Activated CD4-positive, CD25-positive, alpha-beta regulatory T cell treated with anti-CD3 and anti-CD28 coated beads, Interleukin-2, amount 50 U/mL, for 72 hours (primary cell): Measurements from ENCODE around the gene TEKT1.

Experiments used
- DNase-seq: peaks from one replicate; pipeline ENCODE4 v3.0.0; 2021

TEKT1 gene

DNA sequence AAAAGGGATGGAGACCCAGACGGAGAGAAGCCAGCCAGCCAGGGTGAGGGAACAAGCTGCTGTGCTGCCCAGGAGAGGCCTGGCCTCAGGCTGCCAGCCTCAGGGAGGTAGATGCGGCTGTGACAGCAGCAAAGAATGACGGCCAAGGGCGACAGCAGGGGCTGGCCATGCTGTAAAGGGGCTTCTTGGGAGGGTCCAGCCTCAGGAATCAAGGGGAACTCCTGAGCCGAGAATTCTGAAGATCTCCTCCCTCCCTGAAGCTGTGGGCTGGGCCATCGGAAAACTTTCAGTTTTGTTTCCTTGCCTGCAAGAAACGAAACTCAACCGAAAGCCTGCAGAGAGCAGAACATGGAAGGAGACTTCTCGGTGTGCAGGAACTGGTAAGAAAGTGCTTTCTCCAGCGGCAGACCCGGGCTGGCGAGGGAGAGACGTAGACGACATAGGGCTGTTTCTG lies 75.8 kb downstream of the TEKT1 start, which contains the start of gene XAF1:
Gene XAF1, plus strand, starts transcription at position 316 of the 454 bp plus-strand sequence. Its CDS starts 33 bp downstream, at position 349.
- peak; percentile 47 for DNase-seq

DNA sequence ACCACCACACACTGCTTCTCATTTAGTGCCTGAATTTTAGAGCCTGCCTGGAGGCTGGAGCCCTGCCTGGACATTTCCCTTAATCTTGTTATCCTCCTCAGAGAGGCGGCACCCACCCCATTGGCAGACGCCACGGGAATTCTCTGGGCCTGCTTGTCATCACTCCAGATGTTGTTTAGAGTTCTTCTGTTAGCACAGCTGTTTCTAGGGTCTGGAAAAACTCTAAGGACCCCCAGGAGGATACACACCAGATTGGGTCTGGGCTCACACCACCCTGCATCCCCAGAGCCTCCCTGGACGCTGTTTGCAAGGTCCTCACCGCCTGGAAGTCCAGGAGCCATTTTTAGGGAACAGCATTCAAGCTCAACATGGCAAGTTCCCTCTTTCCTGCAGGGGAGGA lies 76.2 kb downstream of the TEKT1 start:
- no peak for DNase-seq

DNA sequence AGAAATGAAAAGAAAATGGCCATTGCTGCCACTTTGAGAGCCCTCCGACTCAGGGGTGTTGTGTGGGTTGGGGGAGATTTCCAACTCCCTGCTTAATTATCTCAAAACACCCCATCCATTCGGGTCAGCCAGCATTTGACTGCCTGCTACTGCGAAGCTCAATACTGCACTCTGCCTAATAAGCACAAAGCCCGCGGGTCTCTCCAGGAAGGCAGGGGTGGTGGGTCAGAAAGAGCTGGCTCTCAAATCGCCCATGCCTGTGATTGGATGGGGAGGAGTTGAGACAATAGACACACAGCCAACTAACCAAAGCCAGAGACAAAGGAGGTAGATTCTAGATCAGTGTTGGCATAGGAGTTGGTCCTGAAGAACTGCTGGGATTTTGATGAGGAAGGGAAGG lies 78.0 kb downstream of the TEKT1 start:
- no peak for DNase-seq

DNA sequence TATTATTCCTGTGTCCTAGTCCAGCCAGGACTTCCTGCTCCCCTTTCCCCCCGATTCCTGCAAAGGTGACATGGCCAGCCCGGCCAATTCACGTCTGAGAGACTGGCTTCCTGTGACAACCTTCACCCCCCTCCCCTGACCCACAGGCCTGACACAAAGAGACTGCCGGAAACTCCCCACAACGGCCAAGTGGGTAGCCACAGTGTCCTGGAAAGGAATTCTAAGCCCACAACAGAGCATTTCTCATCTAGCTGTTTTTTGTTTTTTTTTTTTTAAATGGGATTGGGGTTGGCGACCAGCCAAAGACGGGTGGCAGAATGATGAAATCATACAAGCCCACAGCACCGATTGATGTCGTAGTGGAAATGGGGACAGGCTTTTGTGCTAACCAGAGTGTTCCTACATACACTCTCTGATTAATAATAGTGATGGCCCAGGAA lies 78.5 kb downstream of the TEKT1 start:
- no peak for DNase-seq

DNA sequence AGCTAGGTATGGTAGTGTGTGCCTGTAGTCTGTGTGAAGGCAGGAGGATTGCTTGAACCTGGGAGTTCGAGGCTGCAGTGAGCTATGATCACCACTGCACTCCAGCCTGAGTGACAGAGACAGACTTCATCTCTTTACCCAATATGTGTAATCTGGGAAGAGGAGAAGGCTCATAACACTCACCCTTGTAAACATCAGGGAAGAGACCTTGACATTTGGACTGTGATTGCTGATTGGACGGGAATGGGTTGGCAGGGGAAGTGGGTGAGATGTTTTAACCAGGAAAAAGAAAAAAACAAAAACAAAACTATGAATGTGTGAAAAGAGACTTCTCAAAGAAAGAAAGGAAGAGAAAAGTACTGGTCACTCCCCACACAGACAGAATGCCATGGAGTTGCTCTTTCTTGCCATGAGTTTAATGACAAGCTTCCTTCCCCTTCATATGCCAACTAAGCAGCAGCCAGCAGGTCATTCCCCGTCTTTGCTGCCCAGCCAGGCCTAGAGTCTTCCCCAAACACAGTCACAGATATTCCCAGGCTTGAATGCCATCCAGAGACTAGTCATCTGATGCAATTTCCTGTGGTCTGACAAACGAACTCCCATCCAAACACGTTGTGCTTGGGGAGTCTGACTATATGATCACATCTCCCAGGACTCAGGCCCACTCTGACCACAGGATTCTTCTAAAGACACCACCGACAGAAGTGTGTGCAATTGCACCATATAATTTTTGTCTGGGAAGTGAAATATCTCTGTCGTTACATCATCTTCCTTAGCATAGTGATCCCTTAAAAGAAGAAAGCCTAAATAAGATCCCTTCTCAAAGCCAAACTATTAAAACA lies 79.2 kb downstream of the TEKT1 start:
- no peak for DNase-seq

DNA sequence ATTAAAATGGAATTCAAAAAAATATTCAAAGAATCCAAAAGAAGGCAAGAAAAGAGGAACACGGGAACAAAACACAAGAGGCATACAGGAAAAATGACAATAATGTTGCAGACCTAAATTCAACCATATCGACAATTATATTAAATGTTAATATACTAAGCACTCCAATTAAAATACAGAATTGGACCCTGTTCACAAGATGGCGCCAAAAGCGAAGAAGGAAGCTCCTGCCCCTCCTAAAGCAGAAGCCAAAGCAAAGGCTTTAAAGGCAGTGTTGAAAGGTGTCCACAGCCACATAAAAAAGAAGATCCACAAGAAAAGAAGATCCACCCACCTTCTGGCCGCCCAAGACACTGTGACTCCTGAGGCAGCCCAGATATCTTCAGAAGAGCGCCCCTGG lies 82.0 kb downstream of the TEKT1 start:
- DNase-seq: no peak

DNA sequence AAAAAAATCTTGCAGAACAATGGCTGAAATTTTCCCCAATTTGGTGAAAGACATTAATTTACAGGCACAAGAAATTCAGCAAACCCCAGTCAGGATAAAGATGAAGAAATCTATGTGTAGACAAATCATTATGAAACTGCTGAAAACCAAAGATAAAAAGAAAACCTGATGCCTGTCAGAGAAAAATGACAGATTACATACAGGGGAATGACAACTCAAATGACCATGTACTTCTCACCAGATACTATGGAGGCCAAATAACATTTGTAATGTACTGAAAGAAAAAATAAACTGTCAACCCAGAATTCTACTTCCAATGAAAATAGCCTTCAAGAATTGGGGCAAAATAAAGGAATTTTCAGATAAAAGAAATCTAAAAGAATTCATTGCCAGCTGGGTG lies 82.9 kb downstream of the TEKT1 start:
- DNase-seq: no peak
